ENCODE measurements around the gene TRIM42.

The TRIM42 gene

DNA sequence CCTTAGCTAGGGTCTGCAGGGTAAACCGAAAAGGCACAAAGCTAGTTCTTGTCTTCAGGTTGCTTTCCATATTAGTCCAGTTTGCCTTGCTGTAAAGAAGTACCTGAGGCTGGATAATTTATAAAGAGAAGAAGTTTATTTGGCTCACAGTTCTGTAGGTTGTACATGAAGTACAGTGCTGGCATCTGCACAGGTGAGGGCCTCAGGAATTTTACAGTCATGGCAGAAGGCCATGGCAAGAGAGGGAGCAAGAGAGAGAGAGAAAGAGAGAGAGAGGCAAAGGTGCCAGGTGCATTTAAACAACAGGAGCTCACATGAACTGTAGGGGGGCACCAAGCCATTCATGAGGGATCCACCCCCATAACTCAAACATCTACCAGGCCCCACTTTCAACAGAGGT lies 26.9 kb downstream of the TRIM42 start:
- Histone ChIP-seq H3K27ac (no peak overlapping the region), H3K36me3 (no peaks in the 10 kb centered on the region), H3K4me3 (ENCODE audit: low read depth, low read length) (no peak overlapping the region), H3K27me3 (ENCODE audit: insufficient read depth, low read depth, severe bottlenecking) (no peaks in the 10 kb centered on the region), H3K9me3 (ENCODE audit: severe bottlenecking) (no peaks in the 10 kb centered on the region)
- TF ChIP-seq, protein P1, sequence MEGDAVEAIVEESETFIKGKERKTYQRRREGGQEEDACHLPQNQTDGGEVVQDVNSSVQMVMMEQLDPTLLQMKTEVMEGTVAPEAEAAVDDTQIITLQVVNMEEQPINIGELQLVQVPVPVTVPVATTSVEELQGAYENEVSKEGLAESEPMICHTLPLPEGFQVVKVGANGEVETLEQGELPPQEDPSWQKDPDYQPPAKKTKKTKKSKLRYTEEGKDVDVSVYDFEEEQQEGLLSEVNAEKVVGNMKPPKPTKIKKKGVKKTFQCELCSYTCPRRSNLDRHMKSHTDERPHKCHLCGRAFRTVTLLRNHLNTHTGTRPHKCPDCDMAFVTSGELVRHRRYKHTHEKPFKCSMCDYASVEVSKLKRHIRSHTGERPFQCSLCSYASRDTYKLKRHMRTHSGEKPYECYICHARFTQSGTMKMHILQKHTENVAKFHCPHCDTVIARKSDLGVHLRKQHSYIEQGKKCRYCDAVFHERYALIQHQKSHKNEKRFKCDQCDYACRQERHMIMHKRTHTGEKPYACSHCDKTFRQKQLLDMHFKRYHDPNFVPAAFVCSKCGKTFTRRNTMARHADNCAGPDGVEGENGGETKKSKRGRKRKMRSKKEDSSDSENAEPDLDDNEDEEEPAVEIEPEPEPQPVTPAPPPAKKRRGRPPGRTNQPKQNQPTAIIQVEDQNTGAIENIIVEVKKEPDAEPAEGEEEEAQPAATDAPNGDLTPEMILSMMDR (IDR thresholded peaks at IDR 0.05; ENCODE audit: low read depth, low read length), result no peak
- DNase-seq, result no peak

DNA sequence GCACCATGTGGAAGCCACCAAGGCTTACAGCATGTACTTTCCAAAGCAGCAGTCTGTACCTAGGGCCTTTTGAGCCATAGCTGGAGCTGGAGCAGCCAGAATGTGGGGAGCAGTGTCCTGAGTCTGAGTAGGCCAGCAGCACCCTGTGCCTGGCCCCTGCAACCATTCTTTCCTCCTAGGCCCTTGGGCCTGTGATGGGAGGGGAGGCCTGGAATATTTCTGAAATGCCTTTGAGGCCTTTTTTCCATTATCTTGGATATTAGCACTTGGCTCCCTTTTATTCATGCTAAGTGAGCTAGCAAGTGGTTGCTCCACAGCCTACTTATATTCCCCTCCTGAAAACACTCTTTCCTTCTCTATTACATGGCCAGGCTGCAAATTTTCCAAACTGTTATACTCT lies 28.1 kb downstream of the TRIM42 start:
- Histone ChIP-seq H3K36me3 (no peaks in the 10 kb centered on the region), H3K27me3 (ENCODE audit: insufficient read depth, low read depth, severe bottlenecking) (no peaks in the 10 kb centered on the region), H3K27ac (no peak overlapping the region), H3K9me3 (ENCODE audit: severe bottlenecking) (no peaks in the 10 kb centered on the region), H3K4me3 (ENCODE audit: low read depth, low read length) (no peak overlapping the region)
- DNase-seq, result no peak
- TF ChIP-seq, protein P1 (IDR thresholded peaks at IDR 0.05; ENCODE audit: low read depth, low read length), result no peak

DNA sequence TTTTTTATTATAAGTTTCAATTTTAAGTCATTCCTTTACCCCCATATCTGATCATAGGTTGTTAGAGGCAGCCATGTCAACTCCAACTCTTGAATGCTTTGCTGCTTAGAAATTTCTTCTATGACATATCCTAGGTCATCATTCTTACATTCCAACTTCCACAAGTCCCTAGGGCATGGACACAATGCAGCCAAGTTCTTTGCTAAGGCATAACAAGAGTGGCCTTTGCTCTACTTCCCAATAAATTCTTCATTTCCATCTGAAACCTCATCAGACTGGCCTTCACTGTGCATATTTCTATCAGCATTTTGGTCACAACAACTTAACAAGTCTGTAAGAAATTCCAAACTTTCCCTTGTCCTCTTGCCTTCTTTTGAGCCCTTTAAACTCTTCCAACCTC lies 28.5 kb downstream of the TRIM42 start:
- Histone ChIP-seq H3K27ac (no peak overlapping the region), H3K4me3 (ENCODE audit: low read depth, low read length) (no peak overlapping the region), H3K36me3 (no peaks in the 10 kb centered on the region), H3K9me3 (ENCODE audit: severe bottlenecking) (no peaks in the 10 kb centered on the region), H3K27me3 (ENCODE audit: insufficient read depth, low read depth, severe bottlenecking) (no peaks in the 10 kb centered on the region)
- DNase-seq, result no peak
- TF ChIP-seq, protein P1 (IDR thresholded peaks at IDR 0.05; ENCODE audit: low read depth, low read length), result no peak

DNA sequence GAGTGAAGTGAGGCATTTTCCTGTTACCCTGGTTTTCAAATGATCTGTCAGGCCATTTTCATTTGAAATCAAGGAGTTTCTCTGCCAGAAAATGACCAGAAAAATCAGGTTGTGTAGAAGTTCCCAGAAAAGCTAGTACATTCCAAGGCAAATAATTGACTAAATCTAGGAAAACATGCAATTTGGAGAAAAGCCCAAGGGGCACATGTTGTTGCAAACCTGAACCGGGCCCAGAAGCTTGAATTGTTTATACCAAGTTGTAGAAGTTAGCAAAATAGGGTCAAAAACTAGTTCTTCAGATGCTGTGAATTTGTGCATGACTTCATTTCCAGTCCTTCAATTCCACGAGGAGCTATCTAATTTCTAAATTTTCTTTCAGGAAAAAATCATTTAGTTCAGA lies 31.0 kb downstream of the TRIM42 start:
- DNase-seq, result no peak

DNA sequence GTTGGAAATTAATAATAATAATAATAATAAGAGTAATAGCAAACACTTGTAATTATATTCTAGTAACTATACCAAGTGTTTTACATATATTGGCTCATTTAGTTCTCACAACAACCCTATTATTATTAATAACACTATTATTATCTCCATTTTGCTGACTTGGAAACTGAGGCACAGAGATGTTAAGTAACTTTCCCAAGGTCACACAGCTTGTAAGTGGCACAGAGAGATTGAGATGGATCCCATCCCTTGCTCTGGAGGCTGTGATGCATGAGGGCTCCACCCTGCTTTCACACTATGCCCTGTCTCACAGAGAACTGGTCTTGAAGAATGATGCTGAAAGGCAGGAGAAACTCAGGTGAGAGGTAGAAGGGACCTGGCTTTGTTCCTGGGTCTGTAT lies 31.9 kb downstream of the TRIM42 start:
- H3K27ac ChIP-seq, result no peak overlapping the region
- no peaks in the 10 kb centered on the region for H3K9me3 ChIP-seq (ENCODE audit: severe bottlenecking)
- TF ChIP-seq, protein P1 (IDR thresholded peaks at IDR 0.05; ENCODE audit: low read depth, low read length), result no peak
- no peaks in the 10 kb centered on the region for H3K36me3 ChIP-seq
- DNase-seq, result no peak
- H3K4me3 ChIP-seq (ENCODE audit: low read depth, low read length), result no peak overlapping the region
- H3K27me3 ChIP-seq (ENCODE audit: insufficient read depth, low read depth, severe bottlenecking), result no peaks in the 10 kb centered on the region

More for the DNA sequence above, 31.0 kb downstream of the TRIM42 start:
- Histone ChIP-seq H3K27ac (no peak overlapping the region), H3K9me3 (ENCODE audit: severe bottlenecking) (no peaks in the 10 kb centered on the region), H3K4me3 (ENCODE audit: low read depth, low read length) (no peak overlapping the region), H3K27me3 (ENCODE audit: insufficient read depth, low read depth, severe bottlenecking) (no peaks in the 10 kb centered on the region), H3K36me3 (no peaks in the 10 kb centered on the region)
- TF ChIP-seq, protein P1 (IDR thresholded peaks at IDR 0.05; ENCODE audit: low read depth, low read length), result no peak

DNA sequence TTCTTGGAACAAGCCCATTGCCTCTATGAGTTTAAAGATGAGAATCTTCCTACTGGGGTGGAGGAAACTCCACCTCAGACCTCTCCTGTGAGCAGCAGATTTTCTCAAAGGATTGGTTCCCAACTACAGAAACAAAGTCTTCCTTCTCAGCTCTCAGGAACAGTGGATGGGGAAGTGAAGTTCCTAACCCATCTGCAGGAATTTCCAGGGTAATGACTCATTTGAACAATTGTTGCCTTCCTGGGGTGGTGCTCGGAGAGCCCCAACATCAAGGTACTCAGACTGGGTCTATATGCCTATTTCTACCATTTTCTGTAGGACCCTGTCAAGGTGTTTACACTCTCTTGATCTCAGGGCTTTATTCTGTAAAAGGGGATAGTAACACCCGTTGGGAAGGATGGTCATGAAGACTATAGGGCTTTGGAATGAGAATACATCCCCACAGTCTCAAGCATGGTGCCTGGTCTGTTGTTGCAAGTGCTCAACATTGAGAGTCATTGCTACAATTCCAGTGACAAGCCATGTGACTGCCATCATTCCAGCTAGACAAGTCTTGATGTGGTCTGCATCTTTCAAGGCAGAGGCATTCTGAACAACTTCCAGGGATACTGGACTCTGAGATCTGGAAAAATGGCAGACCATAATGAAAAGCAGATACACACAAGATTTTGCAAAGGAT lies 33.0 kb downstream of the TRIM42 start:
- TF ChIP-seq, protein P1 (IDR thresholded peaks at IDR 0.05; ENCODE audit: low read depth, low read length), result no peak

More for the DNA sequence above, 33.0 kb downstream of the TRIM42 start:
- H3K4me3 ChIP-seq (ENCODE audit: low read depth, low read length), result no peak overlapping the region
- no peak for DNase-seq
- H3K27ac ChIP-seq, result no peak overlapping the region
- H3K36me3 ChIP-seq, result no peaks in the 10 kb centered on the region
- H3K9me3 ChIP-seq (ENCODE audit: severe bottlenecking), result no peaks in the 10 kb centered on the region
- H3K27me3 ChIP-seq (ENCODE audit: insufficient read depth, low read depth, severe bottlenecking), result no peaks in the 10 kb centered on the region
